ENCODE results near the gene HMG20A. TPM values are rescaled to one million over a fixed set of nuclear protein-coding genes. Genes with fewer than 3 reads are reported as not detected.

The HMG20A gene
- total RNA-seq, 1 donor from 2014 or later: 9.7 TPM

DNA sequence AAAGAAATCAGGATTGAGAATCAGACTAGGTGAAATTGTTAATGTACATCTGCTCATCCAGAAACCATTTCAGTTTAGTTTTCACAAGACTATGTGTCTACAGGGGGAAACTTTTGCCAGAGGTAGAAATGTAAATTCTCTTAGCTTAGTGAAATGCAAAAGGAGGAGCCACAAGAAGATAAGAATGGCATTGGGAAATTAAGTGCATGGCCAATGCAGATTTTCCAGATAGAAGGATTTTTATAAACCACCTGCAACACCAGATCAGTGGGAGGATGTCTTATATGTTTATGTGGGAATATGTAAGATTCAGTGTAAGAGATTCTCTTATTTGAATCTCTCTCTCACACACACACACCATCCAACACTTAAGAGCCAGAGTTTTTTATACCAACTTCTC is 67.2 kb downstream of the HMG20A start:
- Histone ChIP-seq H3K27me3 (ENCODE audit: control insufficient read depth, insufficient read depth, low read length) (no peaks in the 10 kb centered on the region), H3K4me3 (ENCODE audit: low read depth, low read length) (no peak overlapping the region), H3K36me3 (ENCODE audit: control insufficient read depth, insufficient read depth, low read length) (no peaks in the 10 kb centered on the region)
- DNase-seq (ENCODE audit: low read depth) (no peak), FAIRE-seq (no peak)
- TF ChIP-seq, protein P1, sequence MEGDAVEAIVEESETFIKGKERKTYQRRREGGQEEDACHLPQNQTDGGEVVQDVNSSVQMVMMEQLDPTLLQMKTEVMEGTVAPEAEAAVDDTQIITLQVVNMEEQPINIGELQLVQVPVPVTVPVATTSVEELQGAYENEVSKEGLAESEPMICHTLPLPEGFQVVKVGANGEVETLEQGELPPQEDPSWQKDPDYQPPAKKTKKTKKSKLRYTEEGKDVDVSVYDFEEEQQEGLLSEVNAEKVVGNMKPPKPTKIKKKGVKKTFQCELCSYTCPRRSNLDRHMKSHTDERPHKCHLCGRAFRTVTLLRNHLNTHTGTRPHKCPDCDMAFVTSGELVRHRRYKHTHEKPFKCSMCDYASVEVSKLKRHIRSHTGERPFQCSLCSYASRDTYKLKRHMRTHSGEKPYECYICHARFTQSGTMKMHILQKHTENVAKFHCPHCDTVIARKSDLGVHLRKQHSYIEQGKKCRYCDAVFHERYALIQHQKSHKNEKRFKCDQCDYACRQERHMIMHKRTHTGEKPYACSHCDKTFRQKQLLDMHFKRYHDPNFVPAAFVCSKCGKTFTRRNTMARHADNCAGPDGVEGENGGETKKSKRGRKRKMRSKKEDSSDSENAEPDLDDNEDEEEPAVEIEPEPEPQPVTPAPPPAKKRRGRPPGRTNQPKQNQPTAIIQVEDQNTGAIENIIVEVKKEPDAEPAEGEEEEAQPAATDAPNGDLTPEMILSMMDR (IDR thresholded peaks at IDR 0.05; ENCODE audit: insufficient read depth, low read length, severe bottlenecking): no peak

DNA sequence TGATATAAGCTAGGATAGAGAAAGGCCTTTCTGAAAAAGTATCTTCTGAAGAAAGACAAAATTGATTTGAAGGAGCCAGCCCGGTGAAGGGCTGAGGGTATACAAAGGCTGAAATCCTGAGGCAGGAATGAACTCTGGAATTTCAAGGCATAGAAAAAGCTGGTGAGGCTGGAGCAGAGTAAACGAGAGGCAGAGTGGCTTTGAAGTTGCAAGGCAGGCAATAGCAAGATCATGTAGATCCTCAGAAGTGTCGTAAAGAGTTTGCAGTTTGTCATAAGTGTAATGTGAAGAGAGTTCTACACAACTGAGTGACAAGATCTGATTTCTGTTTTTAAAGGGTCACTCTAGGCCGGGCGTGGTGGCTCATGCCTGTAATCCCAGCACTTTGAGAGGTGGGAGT is 69.0 kb downstream of the HMG20A start:
- FAIRE-seq (no peak), DNase-seq (ENCODE audit: low read depth) (no peak)
- TF ChIP-seq, protein P1 (IDR thresholded peaks at IDR 0.05; ENCODE audit: insufficient read depth, low read length, severe bottlenecking): no peak
- Histone ChIP-seq H3K4me3 (ENCODE audit: low read depth, low read length) (no peak overlapping the region), H3K27me3 (ENCODE audit: control insufficient read depth, insufficient read depth, low read length) (no peaks in the 10 kb centered on the region), H3K36me3 (ENCODE audit: control insufficient read depth, insufficient read depth, low read length) (no peaks in the 10 kb centered on the region)

- DNase-seq (ENCODE audit: low read depth) (no peak), FAIRE-seq (no peak)
- Histone ChIP-seq H3K27me3 (ENCODE audit: control insufficient read depth, insufficient read depth, low read length) (no peaks in the 10 kb centered on the region), H3K4me3 (ENCODE audit: low read depth, low read length) (no peak overlapping the region), H3K36me3 (ENCODE audit: control insufficient read depth, insufficient read depth, low read length) (no peaks in the 10 kb centered on the region)
- TF ChIP-seq, protein P1 (IDR thresholded peaks at IDR 0.05; ENCODE audit: insufficient read depth, low read length, severe bottlenecking): no peak
These were observed 72.7 kb downstream of the HMG20A start for GRCh38 chr15:77493324-77493907.

DNA sequence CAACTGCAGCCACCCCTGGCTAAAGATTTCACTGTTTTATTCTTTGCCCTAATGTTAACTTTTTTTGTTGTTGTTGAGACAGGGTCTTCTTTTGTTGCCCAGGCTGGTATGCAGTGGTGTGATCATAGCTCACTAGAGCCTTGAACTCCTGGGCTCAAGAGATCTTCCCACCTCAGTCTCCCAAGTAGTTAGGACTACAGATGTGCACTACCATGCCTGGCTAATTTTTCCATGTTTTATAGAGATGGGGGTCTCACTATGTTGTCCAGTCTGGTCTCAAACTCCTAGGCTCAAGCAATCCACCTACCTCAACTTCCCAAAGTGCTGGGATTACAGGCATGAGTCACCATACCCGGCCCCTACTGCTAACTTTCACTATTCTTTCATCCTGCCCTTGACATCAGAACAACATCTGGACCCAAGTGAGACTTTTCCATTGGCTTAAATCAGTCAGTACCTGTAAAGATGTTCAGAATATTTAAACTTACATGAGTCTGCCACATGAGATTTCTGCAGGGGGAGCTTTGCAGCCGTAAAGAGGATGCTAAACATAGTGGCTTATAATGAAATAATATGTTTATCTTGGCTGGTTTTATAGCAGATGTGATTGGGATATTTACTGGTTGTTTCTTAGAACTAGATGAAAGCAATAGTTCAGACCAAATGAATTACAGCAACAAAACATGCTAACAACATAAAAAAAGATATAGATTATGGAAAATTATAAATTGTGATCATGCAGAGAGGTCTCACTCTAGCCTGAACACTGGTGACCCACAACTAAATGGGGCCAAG is 73.6 kb downstream of the HMG20A start:
- Histone ChIP-seq H3K27me3 (ENCODE audit: control insufficient read depth, insufficient read depth, low read length) (no peaks in the 10 kb centered on the region), H3K4me3 (ENCODE audit: low read depth, low read length) (no peak overlapping the region), H3K36me3 (ENCODE audit: control insufficient read depth, insufficient read depth, low read length) (no peaks in the 10 kb centered on the region)
- TF ChIP-seq, protein P1 (IDR thresholded peaks at IDR 0.05; ENCODE audit: insufficient read depth, low read length, severe bottlenecking): no peak
- DNase-seq (ENCODE audit: low read depth) (no peak), FAIRE-seq (no peak)

GRCh38 chr15:77494964-77495363 is 74.3 kb downstream of the HMG20A start:
- H3K4me3 ChIP-seq (ENCODE audit: low read depth, low read length): no peak overlapping the region
- no peak for FAIRE-seq
- no peaks in the 10 kb centered on the region for H3K27me3 ChIP-seq (ENCODE audit: control insufficient read depth, insufficient read depth, low read length)
- no peaks in the 10 kb centered on the region for H3K36me3 ChIP-seq (ENCODE audit: control insufficient read depth, insufficient read depth, low read length)
- DNase-seq (ENCODE audit: low read depth): no peak
- TF ChIP-seq, protein P1 (IDR thresholded peaks at IDR 0.05; ENCODE audit: insufficient read depth, low read length, severe bottlenecking): no peak
